GM18507 (cell line): ENCODE results near the gene GGA3.
"Not testable (repeated sequence)": the region's sequence is repeated elsewhere in the genome, so short reads cannot be mapped to it uniquely, and the experiment has no call there.

Experiments used
- DNase-seq: peaks from one replicate; pipeline ENCODE4 v3.0.0; 2011; ENCODE audit warnings: low read depth; ENCODE audit not compliant: insufficient read length; ENCODE audit errors: extremely low spot score
- FAIRE-seq: peaks from 2 replicates; lab custom pipeline; 2011; peaks lifted over from hg19 to GRCh38; lab: Jason Lieb, UNC

Gene GGA3

GRCh38 chr17:75232786-75233185, 28.6 kb downstream of the GGA3 start:
- DNase-seq (no peak), FAIRE-seq (no peak)

GRCh38 chr17:75231741-75232464, 29.5 kb downstream of the GGA3 start:
- no peak for FAIRE-seq
- no peak for DNase-seq

- DNase-seq (no peak), FAIRE-seq (no peak)
Measured at GRCh38 chr17:75231071-75231470, 30.3 kb downstream of the GGA3 start.

DNA sequence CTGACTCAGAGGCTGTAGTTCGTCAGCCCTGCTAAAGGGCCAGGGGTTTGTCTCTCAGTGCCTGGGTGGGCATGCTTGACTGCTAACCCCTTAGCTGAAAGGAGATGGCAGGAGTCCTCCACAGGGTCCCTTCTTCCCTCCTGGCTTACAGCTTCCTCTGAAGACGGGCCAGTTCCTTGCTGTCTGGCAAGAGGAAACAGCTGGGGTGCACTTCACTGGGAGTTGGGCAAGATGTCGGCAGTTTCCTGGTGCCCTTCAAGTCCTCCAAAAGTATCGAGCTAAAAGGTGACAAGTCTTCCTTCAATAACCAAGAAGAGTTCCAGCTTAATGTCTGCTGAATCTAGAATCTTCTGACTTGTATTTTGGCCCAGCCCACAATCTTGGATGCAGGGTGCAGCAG, 32.6 kb downstream of the GGA3 start:
- FAIRE-seq: no peak

GRCh38 chr17:75228305-75228704, 33.1 kb downstream of the GGA3 start:
- no peak for FAIRE-seq

More for the DNA sequence above, 32.6 kb downstream of the GGA3 start:
- DNase-seq: no peak

GRCh38 chr17:75227729-75228128, 33.7 kb downstream of the GGA3 start:
- FAIRE-seq: no peak
- no peak for DNase-seq

More at GRCh38 chr17:75228305-75228704, 33.1 kb downstream of the GGA3 start:
- DNase-seq: no peak

DNA sequence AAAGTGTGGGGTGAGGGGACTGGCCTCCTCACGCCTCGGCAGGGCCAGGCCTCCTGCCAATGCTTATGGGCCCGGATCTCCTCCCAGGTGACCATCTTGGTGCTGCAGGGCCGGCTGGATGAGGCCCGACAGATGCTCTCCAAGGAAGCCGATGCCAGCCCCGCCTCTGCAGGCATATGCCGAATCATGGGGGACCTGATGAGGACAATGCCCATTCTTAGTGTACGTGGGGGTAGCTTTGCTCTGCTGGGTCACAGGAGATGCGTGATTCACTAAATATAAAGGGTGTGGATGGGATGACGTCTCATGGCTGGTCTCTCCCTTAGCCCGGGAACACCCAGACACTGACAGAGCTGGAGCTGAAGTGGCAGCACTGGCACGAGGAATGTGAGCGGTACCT, 36.4 kb downstream of the GGA3 start:
- DNase-seq (no peak), FAIRE-seq (no peak)

GRCh38 chr17:75219815-75220214, 41.6 kb downstream of the GGA3 start:
- no peak for FAIRE-seq
- DNase-seq: no peak

- FAIRE-seq (no peak), DNase-seq (no peak)
Measured at GRCh38 chr17:75218131-75218530, 43.3 kb downstream of the GGA3 start.

GRCh38 chr17:75209061-75209460, 52.3 kb downstream of the GGA3 start:
- FAIRE-seq (no peak), DNase-seq (no peak)

DNA sequence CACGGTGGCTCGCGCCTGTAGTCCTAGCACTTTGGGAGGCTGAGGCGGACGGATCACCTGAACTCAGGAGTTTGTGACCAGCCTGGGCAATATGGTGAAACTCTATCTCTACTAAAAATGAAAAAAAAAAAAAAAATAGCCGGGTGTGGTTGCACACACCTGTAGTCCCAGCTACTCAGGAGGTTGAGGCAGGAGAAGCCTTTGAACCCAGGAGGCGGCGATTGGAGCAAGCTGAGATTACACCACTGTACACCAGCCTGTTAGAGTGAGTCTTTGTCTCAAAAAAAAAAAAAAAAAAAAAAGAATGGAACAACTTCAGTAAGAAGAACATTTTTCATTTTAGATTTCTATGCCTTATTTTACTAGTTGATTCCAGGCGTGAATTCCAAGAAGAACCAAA, 53.2 kb downstream of the GGA3 start:
- DNase-seq: no peak
- FAIRE-seq: no peak

GRCh38 chr17:75207760-75208159, 53.6 kb downstream of the GGA3 start:
- no peak for DNase-seq
- no peak for FAIRE-seq

DNA sequence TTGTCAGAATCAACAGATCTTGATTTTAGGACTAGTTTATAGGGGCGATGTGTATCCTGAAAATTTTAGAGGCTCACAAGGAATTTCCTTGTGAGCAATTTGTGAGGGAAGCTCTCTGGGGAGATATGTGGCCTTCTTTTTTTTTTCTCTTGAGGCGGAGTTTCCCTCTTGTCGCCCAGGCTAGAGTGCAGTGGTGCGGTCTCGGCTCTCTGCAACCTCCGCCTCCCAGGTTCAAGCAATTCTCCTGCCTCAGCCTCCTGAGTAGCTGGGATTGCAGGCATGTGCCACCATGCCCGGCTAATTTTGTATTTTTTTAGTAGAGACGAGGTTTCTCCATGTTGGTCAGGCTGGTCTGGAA, 54.4 kb downstream of the GGA3 start:
- not testable (repeated sequence) for DNase-seq, FAIRE-seq

GRCh38 chr17:75205793-75206163, 55.6 kb downstream of the GGA3 start:
- FAIRE-seq (no peak), DNase-seq (no peak)

DNA sequence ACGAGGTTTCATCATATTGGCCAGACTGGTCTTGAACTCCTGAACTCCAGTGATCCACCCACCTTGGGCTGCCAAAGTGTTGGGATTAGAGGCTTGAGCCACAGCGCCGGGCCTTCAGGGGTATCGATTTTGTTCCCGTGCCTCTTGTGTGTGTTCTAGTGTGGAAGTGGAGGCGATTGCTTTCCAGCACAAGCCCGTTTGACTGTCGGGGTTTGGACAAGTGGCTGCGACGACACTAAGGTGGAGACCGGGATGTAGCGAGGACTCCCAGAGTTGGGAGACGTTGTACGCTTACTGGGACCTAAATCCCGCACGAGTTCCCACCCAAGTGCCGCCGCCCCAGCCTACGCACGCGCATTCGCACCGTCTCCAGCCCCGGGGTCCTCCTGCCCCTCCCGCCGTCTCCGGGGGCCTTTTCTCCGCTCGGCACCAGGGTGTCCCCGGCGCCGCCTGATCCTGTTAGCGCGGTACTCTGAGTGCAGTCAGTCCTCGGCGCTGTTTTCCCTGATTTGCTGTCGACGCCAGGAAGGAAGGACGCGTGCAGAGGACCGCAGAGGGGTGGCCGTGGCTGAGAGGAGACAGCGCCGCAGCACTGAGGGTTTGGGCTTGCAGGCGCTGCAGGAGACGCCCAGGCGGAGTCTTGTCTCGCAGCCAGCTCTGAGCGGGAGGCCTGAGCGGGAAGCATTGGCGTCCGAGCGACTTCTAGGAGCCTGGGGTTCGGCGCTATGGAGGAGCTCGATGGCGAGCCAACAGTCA, 56.2 kb downstream of the GGA3 start, which contains the start of gene NUP85:
Gene NUP85 (plus strand): TSS at position 643 of the 756 bp plus-strand sequence. CDS start 83 bp downstream, at position 726.
- DNase-seq: peak; percentile 99
- FAIRE-seq: peak; percentile 88

DNA sequence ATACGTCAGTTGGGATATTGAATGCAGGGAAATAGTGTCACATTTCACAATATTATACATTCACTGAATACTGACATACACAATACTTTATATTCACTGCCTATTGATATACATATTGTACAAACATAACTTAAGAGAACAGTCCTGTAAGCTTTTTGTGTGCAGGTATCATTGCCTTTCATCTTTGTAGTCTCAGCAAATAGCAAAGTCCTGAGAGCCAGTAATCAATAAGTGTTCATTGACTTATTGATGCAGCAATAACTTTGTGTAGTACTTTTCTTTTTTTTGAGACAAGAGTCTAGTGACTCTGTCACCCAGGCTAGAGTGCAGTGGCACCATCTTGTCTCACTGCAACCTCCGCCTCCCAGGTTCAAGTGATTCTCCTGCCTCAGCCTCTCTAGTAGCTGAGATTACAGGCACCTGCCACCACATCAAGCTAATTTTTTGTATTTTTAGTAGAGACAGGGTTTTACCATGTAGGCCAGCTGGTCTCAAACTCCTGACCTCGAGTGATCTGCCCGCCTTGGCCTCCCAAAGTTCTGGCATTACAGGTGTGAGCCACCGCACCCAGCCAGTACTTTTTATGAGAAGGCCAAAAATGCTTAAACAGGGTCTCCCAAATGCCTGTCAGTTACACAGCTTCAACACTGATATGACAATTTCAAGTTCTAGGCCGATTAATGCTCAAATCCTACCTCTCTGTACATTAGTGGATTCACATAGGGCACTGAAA, 61.4 kb downstream of the GGA3 start:
- DNase-seq (no peak), FAIRE-seq (no peak)

DNA sequence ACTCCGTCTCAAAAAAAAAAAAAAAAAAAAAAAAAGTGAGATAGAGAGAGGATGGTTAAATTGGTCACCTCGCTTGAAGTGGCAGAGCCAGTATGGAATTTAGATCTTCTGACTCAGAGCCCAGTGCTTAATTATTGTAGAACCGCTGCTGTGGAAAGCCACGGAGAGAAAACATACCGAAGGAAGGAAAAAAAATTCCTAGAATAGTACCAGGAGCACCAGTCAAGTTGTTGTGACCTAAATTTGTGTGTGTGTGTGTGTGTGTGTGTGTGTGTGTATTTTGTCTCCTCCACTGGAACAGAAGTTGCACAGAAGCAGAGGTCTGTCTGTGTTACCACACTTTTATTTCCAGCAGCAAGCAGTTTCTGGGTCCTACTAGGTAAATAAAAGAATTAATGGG, 66.5 kb downstream of the GGA3 start:
- FAIRE-seq: no peak
- DNase-seq: no peak

GRCh38 chr17:75191584-75191983, 69.8 kb downstream of the GGA3 start:
- FAIRE-seq (no peak), DNase-seq (no peak)

DNA sequence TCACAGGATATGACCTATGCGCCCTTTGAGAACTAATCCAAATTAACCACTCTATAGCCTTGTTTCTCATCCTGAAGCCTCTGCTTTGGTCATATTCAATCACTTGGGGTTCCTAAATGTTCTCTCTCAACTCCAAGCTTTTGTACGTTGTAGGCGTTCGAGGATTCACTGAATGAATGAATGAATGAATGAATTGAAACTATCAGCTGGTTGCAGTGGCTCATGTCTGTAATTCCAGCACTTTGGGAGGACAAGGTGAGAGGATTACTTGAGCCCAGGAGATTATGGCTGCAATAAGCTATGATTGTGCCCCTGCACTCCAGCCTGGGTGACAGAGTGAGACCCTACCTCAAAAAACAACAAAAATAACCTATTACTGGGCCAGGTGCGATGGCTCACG, 72.8 kb downstream of the GGA3 start:
- FAIRE-seq (no peak), DNase-seq (no peak)
